H1 (cell line): Measurements from ENCODE around the gene CAPN1. TPM values are rescaled to one million over a fixed set of nuclear protein-coding genes. Genes with fewer than 3 reads are reported as not detected.
A peak's percentile ranks its signal among the peaks of the same experiment; 100 is the strongest.

Source experiments
- CHD2 ChIP-seq: IDR thresholded peaks from 2 replicates; pipeline ENCODE4 v1.6.1; 2012; ENCODE audit warnings: low read length, improper control_type of control experiment
- KDM4A ChIP-seq: IDR thresholded peaks from one replicate; pipeline ENCODE4 v1.7.1; 2012; ENCODE audit warnings: low read depth, mild to moderate bottlenecking, moderate library complexity, low read length, inconsistent platforms; ENCODE audit not compliant: severe bottlenecking
- MAFK ChIP-seq: IDR thresholded peaks from 2 replicates; pipeline ENCODE4 v1.6.1; 2012; ENCODE audit warnings: low read depth, mild to moderate bottlenecking, improper control_type of control experiment, low read length
- YY1 ChIP-seq: IDR thresholded peaks from 2 replicates; pipeline ENCODE4 v1.6.1; 2011; ENCODE audit warnings: low read depth, mild to moderate bottlenecking, low read length
- polyA plus RNA-seq, 7 experiments: library from polyadenylated mRNA; depleted of rRNA in 3 of 7; stranded (reverse) in 5 of 7; unstranded in 2 of 7; fragments of >200 nt in 5 of 7; fragments of 200-250 nt in 2 of 7; gene quantifications; 1 replicate in 5 of 7; 2 replicates in 1 of 7; 4 replicates in 1 of 7; pipeline versions ENCODE4 v1.2.1 to v1.2.3, GENCODE V29; 2011 to 2013; ENCODE audit warnings: missing spikeins in 2 of 7, mixed read lengths in 2 of 7
- total RNA-seq: library from RNA; stranded (reverse); fragmentation: NEBNext Ultra II Directional; extraction: Animal tissue kit (Norgen Biotek cat#: 25700); gene quantifications from 2 replicates; pipeline ENCODE4 v1.2.1, GENCODE V29; 2021

The CAPN1 gene
- total and polyA plus RNA-seq, 2 of the 8 experiments (the other 6 are each of a cell fraction or from before 2014, with no cell fraction given) = 194 to 233 TPM

DNA sequence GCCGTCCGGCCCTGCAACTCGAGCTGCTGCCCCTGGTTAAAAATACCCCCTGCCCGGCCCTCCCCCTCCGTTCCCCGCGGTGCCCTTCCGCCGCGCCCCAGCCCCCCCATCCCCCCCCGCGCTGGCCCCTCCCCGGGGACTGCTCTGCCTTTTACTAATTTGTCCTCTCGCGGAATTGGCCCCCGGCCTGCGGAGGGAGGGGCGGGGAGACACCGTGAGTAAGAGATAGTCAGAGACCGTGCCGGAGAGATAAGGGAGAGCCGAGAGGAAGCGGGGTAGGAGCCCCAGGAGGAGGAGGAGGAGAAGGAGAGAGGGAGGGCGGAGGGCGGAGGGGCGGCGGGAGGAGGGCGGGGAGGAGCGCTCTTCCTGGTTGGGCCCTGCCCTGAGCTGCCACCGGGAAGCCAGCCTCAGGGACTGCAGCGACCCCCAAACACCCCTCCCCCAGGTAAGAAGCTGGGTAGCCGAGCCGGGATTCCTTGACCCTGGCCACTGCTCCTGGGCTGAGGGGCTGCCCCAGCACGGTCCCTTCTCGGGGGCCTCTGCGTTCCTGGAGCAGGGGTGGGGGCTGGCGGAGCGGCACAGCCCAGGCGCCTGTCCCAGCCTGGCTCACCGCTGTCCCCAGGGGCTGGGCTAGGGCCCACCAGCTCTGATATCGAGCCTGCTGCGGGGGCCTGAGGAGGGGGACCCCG, at the start of gene CAPN1 (continued):
- TF ChIP-seq CHD2 = no peak
- peak; percentile 19 for TF ChIP-seq KDM4A
- no peak for TF ChIP-seq YY1
- no peak for TF ChIP-seq MAFK
